ENCODE data around the gene ZNF286A. TPM values are rescaled to one million over a fixed set of nuclear protein-coding genes. Genes with fewer than 3 reads are reported as not detected.
A peak's percentile ranks its signal among the peaks of the same experiment; 100 is the strongest.
"Not testable (repeated sequence)": the region's sequence is repeated elsewhere in the genome, so short reads cannot be mapped to it uniquely, and the experiment has no call there.

The ZNF286A gene
- total RNA-seq, 1 experiment from 2014 or later, result 212 TPM

GRCh38 chr17:15663691-15664090 is 35.9 kb upstream of the ZNF286A start:
- Histone ChIP-seq H3K27ac (no peak overlapping the region), H3K4me3 (no peak overlapping the region), H3K4me1 (peaks cover 18% of the 10 kb centered on the region), H3K36me3 (peaks cover 29% of the 10 kb centered on the region), H3K27me3 (no peaks in the 10 kb centered on the region), H3K9me3 (replicated peaks) (no peaks in the 10 kb centered on the region; the same call in 1 of the 2 replicates)
- DNase-seq, result no peak

DNA sequence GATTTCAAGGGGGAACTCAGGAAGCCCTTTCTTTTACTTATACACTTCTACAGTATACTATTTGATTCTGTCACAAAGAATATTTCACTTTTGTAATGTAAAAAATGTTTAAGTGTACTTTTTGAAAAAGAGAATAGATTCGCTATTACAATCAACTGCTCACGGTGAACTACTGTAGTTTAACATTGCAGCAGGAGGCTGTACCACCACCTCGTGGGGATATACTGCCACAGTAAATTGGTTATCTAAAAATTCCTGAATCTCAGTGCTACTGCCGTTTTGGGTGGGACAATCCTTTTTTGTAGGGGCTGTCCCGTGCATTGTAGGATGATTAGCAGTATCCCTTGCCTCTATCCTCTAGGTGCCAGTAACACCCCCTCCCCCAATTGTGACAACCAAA is 30.0 kb upstream of the ZNF286A start:
- not testable (repeated sequence) for H3K9me3 ChIP-seq (replicated peaks); DNase-seq; H3K4me1 ChIP-seq; H3K27ac ChIP-seq; H3K4me3 ChIP-seq; H3K27me3 ChIP-seq
- H3K36me3 ChIP-seq, result peaks cover 28% of the 10 kb centered on the region

GRCh38 chr17:15674640-15675039 is 24.9 kb upstream of the ZNF286A start:
- not testable (repeated sequence) for DNase-seq; H3K27ac ChIP-seq; H3K27me3 ChIP-seq; H3K4me3 ChIP-seq; H3K4me1 ChIP-seq; H3K9me3 ChIP-seq (replicated peaks)
- H3K36me3 ChIP-seq, result peaks cover 33% of the 10 kb centered on the region

GRCh38 chr17:15675991-15676390 is 23.6 kb upstream of the ZNF286A start:
- H3K36me3 ChIP-seq, result peaks cover 31% of the 10 kb centered on the region
- DNase-seq; H3K27ac ChIP-seq; H3K9me3 ChIP-seq (replicated peaks); H3K4me3 ChIP-seq; H3K27me3 ChIP-seq; H3K4me1 ChIP-seq: not testable (repeated sequence)

DNA sequence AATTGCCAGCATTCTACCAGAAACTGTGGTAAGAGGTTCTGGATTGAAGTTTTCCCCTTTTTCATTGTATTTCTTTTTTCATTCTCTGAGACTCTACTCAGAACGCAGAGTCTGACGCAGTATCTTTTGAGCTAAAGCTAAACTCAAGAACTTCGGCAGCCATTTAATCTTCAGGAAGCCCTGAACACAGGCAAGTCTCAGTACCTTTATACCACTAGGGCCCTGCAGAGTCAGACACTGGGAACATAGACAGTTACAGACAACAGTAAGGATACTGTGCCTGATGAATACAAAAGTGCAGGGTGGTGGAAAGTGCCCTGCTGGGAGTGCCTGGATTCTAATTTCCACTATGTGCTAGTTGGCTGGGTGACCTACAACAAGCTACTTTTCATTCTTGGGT is 16.4 kb upstream of the ZNF286A start:
- peaks cover 10% of the 10 kb centered on the region for H3K9me3 ChIP-seq (replicated peaks)
- not testable (repeated sequence) for H3K4me3 ChIP-seq, H3K36me3 ChIP-seq, H3K4me1 ChIP-seq, DNase-seq, H3K27ac ChIP-seq, H3K27me3 ChIP-seq

DNA sequence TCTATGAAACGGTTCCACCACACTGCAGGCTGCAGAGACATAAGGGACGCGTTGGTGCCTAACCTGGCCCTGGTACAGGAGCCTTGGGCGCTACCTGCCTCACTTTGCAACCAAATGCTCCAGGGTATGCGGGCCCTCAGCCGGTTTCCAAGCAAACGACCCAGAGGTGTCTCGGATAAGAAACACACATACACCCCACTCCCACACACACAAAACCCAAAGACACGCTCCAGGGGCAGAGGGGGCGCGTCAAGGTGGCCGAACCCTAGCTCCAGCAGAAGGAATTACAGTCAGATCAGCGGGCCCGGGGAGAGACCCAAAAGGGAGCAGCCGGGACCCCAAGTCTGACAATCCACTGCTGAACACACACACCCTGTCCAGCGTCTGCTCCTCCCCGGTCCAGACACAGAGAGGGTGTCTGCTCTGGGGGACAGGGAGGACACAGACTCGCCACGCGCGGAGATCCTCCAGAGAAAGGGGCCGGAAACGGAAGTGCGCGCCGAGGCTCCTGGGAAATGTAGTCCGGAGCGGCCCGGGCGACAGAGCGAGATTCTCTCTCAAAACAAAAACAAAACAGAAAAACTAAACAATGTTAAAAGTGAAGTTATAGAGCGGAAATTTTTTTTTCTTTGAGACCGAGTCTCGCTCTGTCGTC is 15.6 kb upstream of the ZNF286A start, which contains the start of gene TRIM16:
Gene TRIM16, minus strand, starts transcription at position 488 of the 655 bp plus-strand sequence. CDS start 32,702 bp downstream, outside the sequence.
- not testable (repeated sequence) for H3K27me3 ChIP-seq, H3K4me1 ChIP-seq, H3K36me3 ChIP-seq
- peak; percentile 86 to 91 for DNase-seq
- H3K4me3 ChIP-seq, result peak within 1 kb of the TSS; percentile 93
- H3K9me3 ChIP-seq (replicated peaks), result peaks cover 10% of the 10 kb centered on the region
- H3K27ac ChIP-seq, result peak within 1 kb of the TSS; percentile 26; the same call in 1 of the 2 replicates

- DNase-seq, H3K36me3 ChIP-seq, H3K27me3 ChIP-seq, H3K4me3 ChIP-seq, H3K27ac ChIP-seq, H3K4me1 ChIP-seq: not testable (repeated sequence)
- H3K9me3 ChIP-seq (replicated peaks), result peaks cover 10% of the 10 kb centered on the region; the same call in 1 of the 2 replicates
Observed at GRCh38 chr17:15687494-15687893, 12.1 kb upstream of the ZNF286A start.

DNA sequence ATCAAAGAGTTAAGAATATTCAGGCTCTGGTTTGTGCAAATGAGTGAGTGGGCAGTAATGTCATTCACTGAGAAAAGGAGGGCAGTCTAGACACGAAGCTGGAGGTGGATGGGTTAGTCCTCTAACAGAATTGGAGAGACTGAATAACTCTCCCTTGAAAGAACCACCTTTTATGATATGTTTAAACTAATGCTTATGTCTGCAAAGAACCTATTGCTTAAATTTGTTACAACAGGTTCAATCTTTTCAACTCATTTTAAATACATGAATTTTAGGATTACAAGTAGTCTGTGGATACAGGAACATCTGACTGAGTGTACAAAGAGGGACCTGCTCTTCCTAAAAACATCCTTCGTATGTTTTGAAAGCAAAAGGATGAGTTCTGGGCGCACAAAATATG is 585 bp upstream of the ZNF286A start:
- H3K36me3 ChIP-seq, result peaks cover 18% of the 10 kb centered on the region
- not testable (repeated sequence) for H3K9me3 ChIP-seq (replicated peaks); H3K27ac ChIP-seq; H3K27me3 ChIP-seq; H3K4me1 ChIP-seq
- peak in 1 of 2 experiments; percentile 50 for DNase-seq
- peak overlapping the region; percentile 79 for H3K4me3 ChIP-seq

DNA sequence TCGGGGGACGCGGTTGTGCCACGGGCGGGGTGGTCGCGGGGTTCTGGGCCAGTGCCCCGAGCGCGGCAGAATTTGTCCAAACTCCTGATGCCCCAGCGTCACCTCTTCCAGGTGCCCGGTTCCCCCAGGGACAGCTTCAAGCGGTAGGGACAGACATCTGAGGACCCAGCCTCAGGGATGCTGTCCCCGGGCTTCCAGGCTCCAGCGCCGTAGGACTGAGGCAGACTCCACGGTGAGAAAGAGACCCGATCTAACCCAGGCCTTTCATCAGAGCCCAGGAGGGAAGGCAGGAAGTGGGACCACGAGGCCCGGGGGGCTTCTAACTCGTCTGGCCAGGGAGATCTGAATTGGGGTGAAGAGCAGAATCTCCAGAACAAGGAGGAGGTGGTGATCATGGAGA is 385 bp downstream of the ZNF286A start:
- Histone ChIP-seq H3K9me3 (replicated peaks) (peaks cover 12% of the 10 kb centered on the region), H3K36me3 (peaks cover 24% of the 10 kb centered on the region), H3K27ac (peak overlapping the region; percentile 50), H3K4me3 (peak overlapping the region; percentile 79)
- DNase-seq, H3K4me1 ChIP-seq, H3K27me3 ChIP-seq: not testable (repeated sequence)

GRCh38 chr17:15704239-15704638 is 4.7 kb downstream of the ZNF286A start:
- Histone ChIP-seq H3K9me3 (replicated peaks) (peaks cover 46% of the 10 kb centered on the region), H3K36me3 (peaks cover 66% of the 10 kb centered on the region)
- H3K4me1 ChIP-seq, H3K27me3 ChIP-seq, DNase-seq, H3K27ac ChIP-seq, H3K4me3 ChIP-seq: not testable (repeated sequence)

DNA sequence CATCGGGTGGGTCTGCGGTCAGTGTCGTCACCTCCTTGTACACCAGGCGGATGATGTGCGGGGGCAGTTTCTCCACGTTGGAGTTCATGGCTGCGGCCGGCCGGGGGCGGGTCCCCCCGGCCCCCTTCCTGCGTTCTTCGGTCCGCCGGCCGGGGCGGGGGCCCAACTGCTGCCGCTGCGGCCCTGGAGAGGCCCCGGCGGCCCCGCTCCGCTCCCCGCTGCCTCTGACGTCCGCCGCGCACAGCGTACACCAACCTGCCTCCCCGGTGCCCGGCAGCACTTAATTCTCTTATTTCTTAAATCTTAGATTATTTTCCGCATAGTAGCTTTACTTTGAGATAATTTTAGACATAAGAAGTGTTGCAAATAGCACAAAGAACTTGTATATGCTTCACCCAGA is 5.3 kb downstream of the ZNF286A start:
- not testable (repeated sequence) for H3K27ac ChIP-seq, DNase-seq, H3K4me3 ChIP-seq, H3K27me3 ChIP-seq, H3K4me1 ChIP-seq
- peaks cover 46% of the 10 kb centered on the region for H3K9me3 ChIP-seq (replicated peaks)
- peaks cover 69% of the 10 kb centered on the region for H3K36me3 ChIP-seq

DNA sequence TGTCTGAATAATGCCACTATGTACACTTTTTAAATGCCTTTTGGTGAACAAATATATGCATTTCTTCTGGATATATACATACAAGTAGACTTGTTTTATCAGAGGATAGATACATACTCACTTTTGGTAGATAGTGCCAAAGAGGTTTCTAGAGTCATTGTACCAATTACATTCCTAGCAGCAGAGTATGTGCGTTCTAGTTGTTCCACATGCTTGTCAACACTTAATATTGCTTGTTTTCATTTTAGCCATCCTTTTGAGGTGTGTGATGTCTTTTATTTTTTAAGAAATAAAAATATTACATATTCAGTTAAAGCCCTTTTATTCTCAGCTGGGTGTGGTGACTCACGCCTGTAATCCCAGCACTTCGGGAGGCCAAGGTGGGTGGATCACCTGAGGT is 9.3 kb downstream of the ZNF286A start:
- not testable (repeated sequence) for DNase-seq, H3K27me3 ChIP-seq, H3K4me3 ChIP-seq, H3K27ac ChIP-seq, H3K4me1 ChIP-seq
- H3K9me3 ChIP-seq (replicated peaks), result peaks cover 60% of the 10 kb centered on the region
- H3K36me3 ChIP-seq, result peaks cover 77% of the 10 kb centered on the region

GRCh38 chr17:15716601-15717563 is 17.3 kb downstream of the ZNF286A start:
- not testable (repeated sequence) for H3K27ac ChIP-seq, H3K27me3 ChIP-seq, H3K4me1 ChIP-seq, H3K4me3 ChIP-seq
- H3K9me3 ChIP-seq (replicated peaks), result peaks cover 41% of the 10 kb centered on the region
- DNase-seq, result peak in 1 of 2 experiments; percentile 38
- H3K36me3 ChIP-seq, result peaks cover 42% of the 10 kb centered on the region

DNA sequence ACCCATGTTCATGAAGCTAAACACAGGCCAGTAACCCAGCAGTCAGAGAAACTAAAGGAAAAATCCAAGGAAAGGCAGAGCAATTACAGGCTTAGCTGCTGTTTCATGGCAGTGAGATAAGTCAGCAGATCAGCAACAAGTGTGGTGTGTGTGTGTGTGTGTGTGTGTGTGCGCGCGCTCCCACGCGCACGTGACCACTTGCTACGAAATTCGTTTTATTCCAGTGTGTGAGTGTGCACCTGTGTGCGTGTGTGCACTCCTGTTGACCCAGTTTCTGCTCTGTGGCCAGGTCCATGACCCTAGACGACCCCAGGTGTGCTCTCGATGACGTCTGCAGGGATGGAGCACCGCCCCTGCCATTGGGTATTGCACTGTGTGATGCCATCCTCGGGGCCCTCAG is 31.0 kb downstream of the ZNF286A start:
- H3K27ac ChIP-seq, H3K4me1 ChIP-seq: not testable (repeated sequence)

DNA sequence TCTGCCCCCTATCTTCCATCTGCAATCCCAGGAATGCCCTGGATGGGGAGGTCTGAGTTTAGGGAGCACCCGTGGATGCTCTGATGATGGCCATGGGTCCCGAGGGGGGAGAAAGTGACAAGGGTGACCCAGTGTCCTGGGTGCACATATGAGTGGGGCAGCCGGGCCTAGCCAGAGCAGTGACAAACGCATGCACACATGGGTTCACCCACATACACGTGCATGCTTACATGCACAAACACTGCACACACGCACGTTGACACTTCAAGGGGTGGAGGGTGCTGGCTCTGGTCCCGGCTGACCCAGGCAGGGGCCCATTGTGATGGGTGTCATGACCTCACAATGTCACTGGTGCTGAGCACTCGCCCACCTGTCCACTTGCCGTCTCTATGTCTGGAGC is 32.3 kb downstream of the ZNF286A start, which contains the start of gene TBC1D26:
Gene TBC1D26, plus strand, starts transcription at position 384 of the 400 bp plus-strand sequence. CDS start 3,066 bp downstream, outside the sequence.
- not testable (repeated sequence) for H3K36me3 ChIP-seq; H3K4me1 ChIP-seq; H3K27me3 ChIP-seq; H3K4me3 ChIP-seq; H3K9me3 ChIP-seq (replicated peaks); H3K27ac ChIP-seq; DNase-seq

More for the DNA sequence above, 31.0 kb downstream of the ZNF286A start:
- H3K36me3 ChIP-seq; H3K9me3 ChIP-seq (replicated peaks); DNase-seq; H3K4me3 ChIP-seq; H3K27me3 ChIP-seq: not testable (repeated sequence)

All from SJCRH30 (cell line).